Astrocyte (in vitro differentiated cells and primary cell): ENCODE measurements around the gene C15orf40. TPM values are rescaled to one million over a fixed set of nuclear protein-coding genes. Genes with fewer than 3 reads are reported as not detected.

ENCODE experiments used
- DNase-seq: peaks from one replicate; pipeline ENCODE4 v3.0.0-alpha.2; 2010; ENCODE audit warnings: low read depth
- FAIRE-seq: peaks from 2 replicates; lab custom pipeline; 2011; peaks lifted over from hg19 to GRCh38; lab: Jason Lieb, UNC
- H2AFZ ChIP-seq: 2 replicates; pipeline ENCODE4 v1.6.0; 2012; ENCODE audit warnings: low read depth, low read length, inconsistent platforms
- H3K27ac ChIP-seq: 2 replicates; pipeline ENCODE4 v1.5.1; 2011; ENCODE audit warnings: low read depth, low read length, inconsistent platforms
- H3K27me3 ChIP-seq: 2 replicates; pipeline ENCODE4 v1.6.0; 2011; ENCODE audit warnings: low read length, inconsistent platforms; ENCODE audit not compliant: insufficient read depth
- H3K36me3 ChIP-seq: 2 replicates; pipeline ENCODE4 v1.5.1; 2011; ENCODE audit warnings: low read length, inconsistent platforms; ENCODE audit not compliant: insufficient read depth
- H3K4me1 ChIP-seq: 2 replicates; pipeline ENCODE4 v1.5.1; 2011; ENCODE audit warnings: low read length, inconsistent platforms; ENCODE audit not compliant: insufficient read depth
- H3K4me2 ChIP-seq: 2 replicates; pipeline ENCODE4 v1.6.0; 2012; ENCODE audit warnings: low read length, inconsistent platforms
- H3K4me3 ChIP-seq: 2 replicates; pipeline ENCODE4 v1.5.1; 2011; ENCODE audit warnings: low read depth, mild to moderate bottlenecking, low read length, inconsistent platforms; ENCODE audit not compliant: insufficient read depth
- H3K79me2 ChIP-seq: 2 replicates; pipeline ENCODE4 v1.6.0; 2012; ENCODE audit warnings: mild to moderate bottlenecking, low read length, inconsistent platforms; ENCODE audit not compliant: insufficient read depth
- H3K9ac ChIP-seq: 2 replicates; pipeline ENCODE4 v1.6.0; 2012; ENCODE audit warnings: mild to moderate bottlenecking, low read length, inconsistent platforms
- H3K9me3 ChIP-seq: 2 replicates; pipeline ENCODE4 v1.5.1; 2012; ENCODE audit warnings: low read depth, mild to moderate bottlenecking, low read length, inconsistent platforms; ENCODE audit not compliant: insufficient read depth
- H4K20me1 ChIP-seq: 2 replicates; pipeline ENCODE4 v1.6.0; 2012; ENCODE audit warnings: low read length, inconsistent platforms; ENCODE audit not compliant: insufficient read depth
- H3K27ac Mint-ChIP-seq: one replicate; pipeline ENCODE4 v1.8.0; 2021; ENCODE audit warnings: mild to moderate bottlenecking, mixed read lengths; ENCODE audit not compliant: unreplicated experiment
- H3K27me3 Mint-ChIP-seq: one replicate; pipeline ENCODE4 v1.8.0; 2021; ENCODE audit warnings: low read depth, mixed read lengths; ENCODE audit not compliant: unreplicated experiment
- H3K36me3 Mint-ChIP-seq: one replicate; pipeline ENCODE4 v1.8.0; 2021; ENCODE audit warnings: low read depth, mixed read lengths; ENCODE audit not compliant: unreplicated experiment
- H3K4me1 Mint-ChIP-seq: one replicate; pipeline ENCODE4 v1.8.0; 2021; ENCODE audit warnings: low read depth, mixed read lengths; ENCODE audit not compliant: unreplicated experiment
- H3K4me3 Mint-ChIP-seq: one replicate; pipeline ENCODE4 v1.8.0; 2021; ENCODE audit warnings: mild to moderate bottlenecking, moderate library complexity, mixed read lengths; ENCODE audit not compliant: unreplicated experiment
- H3K9me3 Mint-ChIP-seq: one replicate; pipeline ENCODE4 v1.8.0; 2021; ENCODE audit warnings: mild to moderate bottlenecking, mixed read lengths; ENCODE audit not compliant: unreplicated experiment
- EZH2 ChIP-seq: IDR thresholded peaks from 2 replicates; pipeline ENCODE4 v1.6.1; 2012; ENCODE audit warnings: mild to moderate bottlenecking, low read length, inconsistent platforms; ENCODE audit not compliant: insufficient read depth
- total RNA-seq: library from RNA; stranded (reverse); gene quantifications from 2 replicates; pipeline ENCODE4 v1.2.1, GENCODE V29; 2021
- TF ChIP-seq, protein P1 (sequence below): IDR thresholded peaks from 2 replicates; pipeline ENCODE4 v1.5.1; 2011; ENCODE audit warnings: low read depth, mild to moderate bottlenecking, inconsistent platforms, low read length, moderate library complexity; ENCODE audit not compliant: insufficient read depth

The C15orf40 gene
- total RNA-seq, 1 donor from 2014 or later = 18.1 TPM

DNA sequence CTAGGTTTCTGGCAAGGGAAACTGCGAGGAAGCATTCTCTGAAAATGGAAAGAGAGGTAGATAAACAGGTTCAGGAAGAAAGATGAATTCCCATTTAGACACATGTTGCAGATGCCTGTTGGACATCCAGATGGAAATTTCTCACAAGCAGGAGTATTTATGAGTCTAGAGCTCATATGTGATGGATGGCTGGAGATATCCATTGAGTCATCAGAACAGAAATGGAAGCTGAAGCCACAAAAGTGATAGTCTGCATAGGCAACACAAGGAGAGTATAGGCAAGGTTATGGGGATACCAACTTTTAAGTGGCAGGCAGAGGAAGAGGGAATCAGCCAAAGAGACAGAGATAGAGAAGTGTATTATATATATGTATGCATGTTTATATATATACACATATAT is 31.7 kb downstream of the C15orf40 start:
- Mint-ChIP-seq H3K36me3 (peaks cover 5% of the 10 kb centered on the region), H3K9me3 (no peaks in the 10 kb centered on the region), H3K27me3 (no peaks in the 10 kb centered on the region), H3K27ac (no peak overlapping the region), H3K4me3 (no peak overlapping the region), H3K4me1 (no peaks in the 10 kb centered on the region)
- TF ChIP-seq EZH2 = no peak
- TF ChIP-seq, protein P1, sequence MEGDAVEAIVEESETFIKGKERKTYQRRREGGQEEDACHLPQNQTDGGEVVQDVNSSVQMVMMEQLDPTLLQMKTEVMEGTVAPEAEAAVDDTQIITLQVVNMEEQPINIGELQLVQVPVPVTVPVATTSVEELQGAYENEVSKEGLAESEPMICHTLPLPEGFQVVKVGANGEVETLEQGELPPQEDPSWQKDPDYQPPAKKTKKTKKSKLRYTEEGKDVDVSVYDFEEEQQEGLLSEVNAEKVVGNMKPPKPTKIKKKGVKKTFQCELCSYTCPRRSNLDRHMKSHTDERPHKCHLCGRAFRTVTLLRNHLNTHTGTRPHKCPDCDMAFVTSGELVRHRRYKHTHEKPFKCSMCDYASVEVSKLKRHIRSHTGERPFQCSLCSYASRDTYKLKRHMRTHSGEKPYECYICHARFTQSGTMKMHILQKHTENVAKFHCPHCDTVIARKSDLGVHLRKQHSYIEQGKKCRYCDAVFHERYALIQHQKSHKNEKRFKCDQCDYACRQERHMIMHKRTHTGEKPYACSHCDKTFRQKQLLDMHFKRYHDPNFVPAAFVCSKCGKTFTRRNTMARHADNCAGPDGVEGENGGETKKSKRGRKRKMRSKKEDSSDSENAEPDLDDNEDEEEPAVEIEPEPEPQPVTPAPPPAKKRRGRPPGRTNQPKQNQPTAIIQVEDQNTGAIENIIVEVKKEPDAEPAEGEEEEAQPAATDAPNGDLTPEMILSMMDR = no peak
- no peaks in the 10 kb centered on the region for H3K9me3 ChIP-seq
- H3K4me1 ChIP-seq = no peaks in the 10 kb centered on the region
- H4K20me1 ChIP-seq = no peaks in the 10 kb centered on the region
- no peak for DNase-seq
- H2AFZ ChIP-seq = no peak overlapping the region
- H3K79me2 ChIP-seq = no peaks in the 10 kb centered on the region
- H3K4me2 ChIP-seq = no peak overlapping the region
- no peak overlapping the region for H3K9ac ChIP-seq
- H3K27ac ChIP-seq = no peak overlapping the region
- no peak overlapping the region for H3K4me3 ChIP-seq
- no peak for FAIRE-seq
- H3K27me3 ChIP-seq = no peaks in the 10 kb centered on the region
- no peaks in the 10 kb centered on the region for H3K36me3 ChIP-seq

DNA sequence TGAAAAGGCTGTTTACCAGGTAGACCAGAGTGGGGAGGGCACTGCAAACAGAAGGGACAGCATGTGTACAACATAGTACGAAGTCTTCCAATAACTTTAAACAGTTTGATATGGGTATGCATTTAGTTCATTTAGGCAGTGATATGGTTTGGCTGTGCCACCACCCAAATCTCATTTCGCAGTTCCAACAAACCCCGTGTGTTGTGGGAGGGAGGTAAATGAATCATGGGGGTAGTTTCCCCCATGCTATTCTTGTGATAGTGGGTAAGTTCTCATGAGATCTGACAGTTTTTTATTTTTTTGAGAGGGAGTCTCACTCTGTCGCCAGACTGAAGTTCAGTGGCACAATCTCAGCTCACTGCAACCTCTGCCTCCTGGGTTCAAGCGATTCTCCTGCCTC is 33.0 kb downstream of the C15orf40 start:
- H3K4me1 Mint-ChIP-seq = no peaks in the 10 kb centered on the region
- Histone ChIP-seq H3K9me3 (no peaks in the 10 kb centered on the region), H2AFZ (no peak overlapping the region), H3K9ac (no peak overlapping the region), H3K27me3 (no peaks in the 10 kb centered on the region), H3K79me2 (no peaks in the 10 kb centered on the region), H3K4me2 (no peak overlapping the region), H3K4me1 (no peaks in the 10 kb centered on the region), H4K20me1 (no peaks in the 10 kb centered on the region), H3K27ac (no peak overlapping the region), H3K36me3 (no peaks in the 10 kb centered on the region), H3K4me3 (no peak overlapping the region)
- H3K4me3 Mint-ChIP-seq = no peak overlapping the region
- DNase-seq (no peak), FAIRE-seq (no peak)
- peaks cover 5% of the 10 kb centered on the region for H3K36me3 Mint-ChIP-seq
- no peaks in the 10 kb centered on the region for H3K27me3 Mint-ChIP-seq
- H3K9me3 Mint-ChIP-seq = no peaks in the 10 kb centered on the region
- H3K27ac Mint-ChIP-seq = no peak overlapping the region
- TF ChIP-seq EZH2 = no peak
- TF ChIP-seq, protein P1 = no peak

DNA sequence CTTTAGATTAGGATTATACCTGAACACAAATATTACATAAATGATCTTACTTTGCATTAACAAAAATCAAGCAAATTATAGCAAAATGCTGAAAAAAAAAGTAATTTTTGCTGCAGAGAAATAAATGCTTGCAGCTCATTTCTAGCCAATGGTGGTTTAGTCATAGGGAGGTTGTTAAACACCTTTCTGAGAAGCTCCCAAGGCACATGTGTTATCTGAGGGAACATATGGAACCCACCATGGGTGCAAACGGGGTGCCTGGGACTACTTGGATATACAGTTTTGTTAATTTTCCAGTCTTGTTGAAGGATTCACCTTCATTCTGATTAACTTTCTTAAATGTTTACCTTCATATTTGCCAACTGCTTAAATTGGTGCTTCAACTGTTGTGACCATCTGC is 34.4 kb downstream of the C15orf40 start:
- FAIRE-seq = no peak
- peaks cover 5% of the 10 kb centered on the region for H3K36me3 Mint-ChIP-seq
- Histone ChIP-seq H3K4me3 (no peak overlapping the region), H3K4me2 (no peak overlapping the region), H3K9ac (no peak overlapping the region), H3K9me3 (no peaks in the 10 kb centered on the region), H3K79me2 (no peaks in the 10 kb centered on the region), H2AFZ (no peak overlapping the region), H4K20me1 (no peaks in the 10 kb centered on the region), H3K27me3 (no peaks in the 10 kb centered on the region), H3K36me3 (no peaks in the 10 kb centered on the region), H3K27ac (no peak overlapping the region), H3K4me1 (no peaks in the 10 kb centered on the region)
- TF ChIP-seq EZH2 = no peak
- TF ChIP-seq, protein P1 = no peak
- no peaks in the 10 kb centered on the region for H3K27me3 Mint-ChIP-seq
- H3K27ac Mint-ChIP-seq = no peak overlapping the region
- no peaks in the 10 kb centered on the region for H3K9me3 Mint-ChIP-seq
- peaks cover 4% of the 10 kb centered on the region for H3K4me1 Mint-ChIP-seq
- no peak overlapping the region for H3K4me3 Mint-ChIP-seq
- no peak for DNase-seq
